Neural progenitor cell (in vitro differentiated cells): ENCODE data around the gene YTHDC1. TPM values are rescaled to one million over a fixed set of nuclear protein-coding genes. Genes with fewer than 3 reads are reported as not detected.

Source experiments
- DNase-seq: peaks from one replicate; pipeline ENCODE4 v3.0.0-alpha.2; 2016; ENCODE audit warnings: low spot score
- H2AFZ ChIP-seq: fragments of 200-600 bp; sonication (generic); replicated peaks from 2 replicates; pipeline ENCODE4 v1.6.1; 2016; ENCODE audit warnings: antibody characterized with exemption
- H3F3A ChIP-seq: fragments of 200-600 bp; sonication (generic); 2 replicates; pipeline ENCODE4 v1.6.1; 2016; ENCODE audit warnings: antibody characterized with exemption, low read depth
- H3K27ac ChIP-seq: fragments of 200-600 bp; sonication (generic); 2 replicates; pipeline ENCODE4 v1.5.1; 2016; ENCODE audit warnings: mild to moderate bottlenecking
- H3K27me3 ChIP-seq: fragments of 200-600 bp; sonication (generic); 2 replicates; pipeline ENCODE4 v1.6.1; 2016; ENCODE audit warnings: mild to moderate bottlenecking, moderate library complexity
- H3K36me3 ChIP-seq: fragments of 200-600 bp; sonication (generic); 2 replicates; pipeline ENCODE4 v1.5.1; 2016
- H3K4me1 ChIP-seq: fragments of 200-600 bp; sonication (generic); 2 replicates; pipeline ENCODE4 v1.6.1; 2016; ENCODE audit warnings: mixed run types
- H3K4me2 ChIP-seq: fragments of 200-600 bp; sonication (generic); 2 replicates; pipeline ENCODE4 v1.6.1; 2016
- H3K4me3 ChIP-seq: fragments of 200-600 bp; sonication (generic); 2 replicates; pipeline ENCODE4 v1.5.1; 2016
- H3K79me2 ChIP-seq: fragments of 200-600 bp; sonication (generic); 2 replicates; pipeline ENCODE4 v1.6.1; 2016; ENCODE audit warnings: low read depth
- H3K9ac ChIP-seq: fragments of 200-600 bp; sonication (generic); 2 replicates; pipeline ENCODE4 v1.6.1; 2016
- H3K9me3 ChIP-seq: fragments of 200-600 bp; sonication (generic); 2 replicates; pipeline ENCODE4 v1.5.1; 2016; ENCODE audit warnings: low read depth
- H4K20me1 ChIP-seq: fragments of 200-600 bp; sonication (generic); 2 replicates; pipeline ENCODE4 v1.6.1; 2016; ENCODE audit warnings: low read depth
- H3K27ac Mint-ChIP-seq: 3 replicates; pipeline ENCODE4 v1.8.0; 2021; ENCODE audit warnings: mixed read lengths
- H3K27me3 Mint-ChIP-seq: 2 replicates; pipeline ENCODE4 v1.8.0; 2022; ENCODE audit warnings: low read depth, mild to moderate bottlenecking, inconsistent platforms, moderate library complexity, mixed read lengths; ENCODE audit not compliant: insufficient read depth
- H3K36me3 Mint-ChIP-seq: 3 replicates; pipeline ENCODE4 v1.8.0; 2021; ENCODE audit warnings: mixed read lengths
- H3K4me1 Mint-ChIP-seq: 3 replicates; pipeline ENCODE4 v1.8.0; 2021; ENCODE audit warnings: mixed read lengths
- H3K4me3 Mint-ChIP-seq: 3 replicates; pipeline ENCODE4 v1.8.0; 2021; ENCODE audit warnings: mild to moderate bottlenecking, moderate library complexity, mixed read lengths
- H3K9me3 Mint-ChIP-seq: 3 replicates; pipeline ENCODE4 v1.8.0; 2020; ENCODE audit warnings: mixed read lengths
- CTCF ChIP-seq: fragments of 200-600 bp; sonication (generic); IDR thresholded peaks from 2 replicates; pipeline ENCODE4 v1.5.1; 2017; ENCODE audit warnings: antibody characterized with exemption, mild to moderate bottlenecking
- EZH2 ChIP-seq: fragments of 200-600 bp; sonication (generic); IDR thresholded peaks from 2 replicates; pipeline ENCODE4 v1.6.1; 2017; ENCODE audit warnings: antibody characterized with exemption, mild to moderate bottlenecking, moderate library complexity
- EZH2phosphoT487 ChIP-seq: fragments of 200-600 bp; sonication (generic); IDR thresholded peaks from 2 replicates; pipeline ENCODE4 v1.6.1; 2017; ENCODE audit warnings: antibody characterized with exemption
- total RNA-seq: library from RNA; depleted of rRNA; stranded (reverse); fragments of >200 nt; gene quantifications from 2 replicates; pipeline ENCODE4 v1.2.3, GENCODE V29; 2015; ENCODE audit warnings: low replicate concordance

Gene YTHDC1
- 73.0 and 108 TPM in 2 replicates for total RNA-seq

- peaks cover 51% of the 10 kb centered on the region for H3K79me2 ChIP-seq
- H3F3A ChIP-seq = peaks cover 5% of the 10 kb centered on the region
- TF ChIP-seq EZH2 (no peak), CTCF (no peak), EZH2phosphoT487 (no peak)
- H2AFZ ChIP-seq = peak within 1 kb of the TSS; percentile 77
- H3K27ac ChIP-seq = peak within 1 kb of the TSS; percentile 99
- no peaks in the 10 kb centered on the region for H3K27me3 Mint-ChIP-seq
- H3K9me3 ChIP-seq = no peaks in the 10 kb centered on the region
- H3K4me3 ChIP-seq = peak within 1 kb of the TSS; percentile 85
- H3K4me3 Mint-ChIP-seq = peak within 1 kb of the TSS; percentile 96
- DNase-seq = peak; percentile 96
- H3K4me1 ChIP-seq = peaks cover 12% of the 10 kb centered on the region
- peaks cover 12% of the 10 kb centered on the region for H3K36me3 Mint-ChIP-seq
- peak within 1 kb of the TSS; percentile 89 for H3K4me2 ChIP-seq
- no peaks in the 10 kb centered on the region for H3K9me3 Mint-ChIP-seq
- no peaks in the 10 kb centered on the region for H3K36me3 ChIP-seq
- H3K27ac Mint-ChIP-seq = peak within 1 kb of the TSS; percentile 100
- H3K27me3 ChIP-seq = no peaks in the 10 kb centered on the region
- peaks cover 15% of the 10 kb centered on the region for H3K4me1 Mint-ChIP-seq
- H4K20me1 ChIP-seq = peaks cover 45% of the 10 kb centered on the region
- peak within 1 kb of the TSS; percentile 97 for H3K9ac ChIP-seq
Measured at GRCh38 chr4:68349649-68350360, at the start of gene YTHDC1. Gene YTHDC1 (minus strand): TSS chr4:68350090. CDS start chr4:68349753, 337 bp downstream.

- Histone ChIP-seq H4K20me1 (no peaks in the 10 kb centered on the region), H3F3A (no peaks in the 10 kb centered on the region), H3K36me3 (no peaks in the 10 kb centered on the region), H2AFZ (no peak overlapping the region), H3K4me3 (no peak overlapping the region), H3K4me2 (no peak overlapping the region), H3K27ac (no peak overlapping the region), H3K79me2 (no peaks in the 10 kb centered on the region), H3K4me1 (no peaks in the 10 kb centered on the region), H3K9ac (no peak overlapping the region), H3K27me3 (no peaks in the 10 kb centered on the region), H3K9me3 (no peaks in the 10 kb centered on the region)
- H3K36me3 Mint-ChIP-seq = no peaks in the 10 kb centered on the region
- no peak overlapping the region for H3K4me3 Mint-ChIP-seq
- H3K4me1 Mint-ChIP-seq = peaks cover 1% of the 10 kb centered on the region
- TF ChIP-seq CTCF (no peak), EZH2 (no peak), EZH2phosphoT487 (no peak)
- no peak for DNase-seq
- peaks cover 2% of the 10 kb centered on the region for H3K27me3 Mint-ChIP-seq
- H3K9me3 Mint-ChIP-seq = no peaks in the 10 kb centered on the region
- no peak overlapping the region for H3K27ac Mint-ChIP-seq
Measured at GRCh38 chr4:68399306-68399705, 49.4 kb upstream of the YTHDC1 start.

- H3K4me3 Mint-ChIP-seq = no peak overlapping the region
- no peak overlapping the region for H3K4me2 ChIP-seq
Measured at GRCh38 chr4:68396756-68397155, 46.9 kb upstream of the YTHDC1 start.

More at GRCh38 chr4:68396756-68397155, 46.9 kb upstream of the YTHDC1 start:
- H3K4me3 ChIP-seq = no peak overlapping the region
- Mint-ChIP-seq H3K4me1 (no peaks in the 10 kb centered on the region), H3K27me3 (peaks cover 2% of the 10 kb centered on the region), H3K9me3 (no peaks in the 10 kb centered on the region), H3K36me3 (no peaks in the 10 kb centered on the region), H3K27ac (no peak overlapping the region)
- no peaks in the 10 kb centered on the region for H3K4me1 ChIP-seq
- no peak overlapping the region for H3K9ac ChIP-seq
- no peaks in the 10 kb centered on the region for H3K9me3 ChIP-seq
- H3K27ac ChIP-seq = no peak overlapping the region
- H3K79me2 ChIP-seq = no peaks in the 10 kb centered on the region
- H3K36me3 ChIP-seq = no peaks in the 10 kb centered on the region
- TF ChIP-seq EZH2 = no peak
- TF ChIP-seq EZH2phosphoT487 = no peak
- no peak for TF ChIP-seq CTCF
- no peak overlapping the region for H2AFZ ChIP-seq
- H3K27me3 ChIP-seq = no peaks in the 10 kb centered on the region
- no peaks in the 10 kb centered on the region for H3F3A ChIP-seq
- DNase-seq = no peak
- H4K20me1 ChIP-seq = no peaks in the 10 kb centered on the region
